ENCODE data around the gene HMGN4. TPM values are rescaled to one million over a fixed set of nuclear protein-coding genes. Genes with fewer than 3 reads are reported as not detected.

The HMGN4 gene
- total and polyA plus RNA-seq, 9 donors, result 48.6 to 78.9 (median 58.4) TPM

GRCh38 chr6:26494117-26494516, 44.0 kb upstream of the HMGN4 start:
- intact Hi-C loops (cut with DNase I), result no loop called here
- Histone ChIP-seq H3K36me3 (no peaks in the 10 kb centered on the region), H3K9me3 (no peaks in the 10 kb centered on the region), H3K27me3 (no peaks in the 10 kb centered on the region), H3K27ac (no peak overlapping the region), H3K4me3 (no peak overlapping the region), H3K4me1 (ENCODE audit: insufficient read depth) (no peaks in the 10 kb centered on the region)
- TF ChIP-seq POLR2A (IDR thresholded peaks at IDR 0.05), result no peak
- TF ChIP-seq EP300 (IDR thresholded peaks at IDR 0.05), result no peak
- no peak for TF ChIP-seq CTCF (IDR thresholded peaks at IDR 0.05)
- 89 to 92% (median 90%) methylated on average over 3 of the region's 3 CpGs for WGBS, 3 donors
- no peak for DNase-seq

- no peak overlapping the region for H3K27ac ChIP-seq
- no peaks in the 10 kb centered on the region for H3K9me3 ChIP-seq
- intact Hi-C loops (cut with DNase I), result no loop called here
- H3K4me1 ChIP-seq (ENCODE audit: insufficient read depth), result no peaks in the 10 kb centered on the region
- 46 to 72% (median 53%) methylated on average over 1 of the region's 1 CpG for whole genome bisulfite sequencing, 3 donors
- no peaks in the 10 kb centered on the region for H3K27me3 ChIP-seq
- DNase-seq, result no peak
- H3K4me3 ChIP-seq, result no peak overlapping the region
- TF ChIP-seq POLR2A (IDR thresholded peaks at IDR 0.05) (no peak), CTCF (IDR thresholded peaks at IDR 0.05) (no peak), EP300 (IDR thresholded peaks at IDR 0.05) (no peak)
- no peaks in the 10 kb centered on the region for H3K36me3 ChIP-seq
Observed at GRCh38 chr6:26495281-26495680, 42.9 kb upstream of the HMGN4 start.

GRCh38 chr6:26497610-26498009, 40.6 kb upstream of the HMGN4 start:
- intact Hi-C loops (cut with DNase I), result no loop called here
- 69 to 97% (median 88%) methylated on average over 4 of the region's 4 CpGs for WGBS, 3 donors
- peaks cover 5% of the 10 kb centered on the region for H3K4me1 ChIP-seq (ENCODE audit: insufficient read depth)
- no peak overlapping the region for H3K27ac ChIP-seq
- DNase-seq, result no peak
- H3K36me3 ChIP-seq, result no peaks in the 10 kb centered on the region
- no peaks in the 10 kb centered on the region for H3K9me3 ChIP-seq
- H3K27me3 ChIP-seq, result no peaks in the 10 kb centered on the region
- H3K4me3 ChIP-seq, result no peak overlapping the region
- TF ChIP-seq CTCF (IDR thresholded peaks at IDR 0.05), result no peak
- no peak for TF ChIP-seq POLR2A (IDR thresholded peaks at IDR 0.05)
- no peak for TF ChIP-seq EP300 (IDR thresholded peaks at IDR 0.05)

- WGBS, 3 donors, result 69 to 74% (median 71%) methylated on average over 2 of the region's 2 CpGs
- intact Hi-C loops (cut with DNase I), result no loop called here
- no peak for DNase-seq
- Histone ChIP-seq H3K9me3 (no peaks in the 10 kb centered on the region), H3K27ac (no peak within 1 kb of the TSS), H3K4me3 (no peak within 1 kb of the TSS), H3K36me3 (no peaks in the 10 kb centered on the region), H3K27me3 (no peaks in the 10 kb centered on the region), H3K4me1 (ENCODE audit: insufficient read depth) (peaks cover 5% of the 10 kb centered on the region)
- TF ChIP-seq EP300 (IDR thresholded peaks at IDR 0.05), result no peak
- no peak for TF ChIP-seq POLR2A (IDR thresholded peaks at IDR 0.05)
- TF ChIP-seq CTCF (IDR thresholded peaks at IDR 0.05), result no peak
Observed at GRCh38 chr6:26500102-26500501, 38.1 kb upstream of the HMGN4 start, which contains the start of gene BTN1A1. Gene BTN1A1 (plus strand): TSS chr6:26500303. CDS start chr6:26501287, 984 bp downstream.

Measured in ovary (tissue), 9 donors.